IgD-negative memory B cell (primary cell): ENCODE measurements around the gene AGAP1. TPM values are rescaled to one million over a fixed set of nuclear protein-coding genes. Genes with fewer than 3 reads are reported as not detected.
A peak's percentile ranks its signal among the peaks of the same experiment; 100 is the strongest.

Source experiments
- H3K27ac Mint-ChIP-seq, 3 donors: one replicate each; pipeline ENCODE4 v1.8.0; 2020 to 2022; ENCODE audit warnings: mild to moderate bottlenecking in 3 of 3, mixed read lengths in 3 of 3, moderate library complexity in 1 of 3
- H3K27me3 Mint-ChIP-seq: one replicate; pipeline ENCODE4 v1.8.0; 2021; ENCODE audit warnings: mixed read lengths
- H3K36me3 Mint-ChIP-seq: one replicate; pipeline ENCODE4 v1.8.0; 2020; ENCODE audit warnings: mild to moderate bottlenecking, mixed read lengths
- H3K4me1 Mint-ChIP-seq, 3 donors: one replicate each; pipeline ENCODE4 v1.8.0; 2020 to 2022; ENCODE audit warnings: mixed read lengths in 3 of 3, mild to moderate bottlenecking in 1 of 3
- H3K4me3 Mint-ChIP-seq, 4 donors: one replicate each; pipeline ENCODE4 v1.8.0; 2020 to 2022; ENCODE audit warnings: mild to moderate bottlenecking in 4 of 4, mixed read lengths in 4 of 4, moderate library complexity in 3 of 4
- H3K9me3 Mint-ChIP-seq, 3 donors: one replicate each; pipeline ENCODE4 v1.8.0; 2020 to 2021; ENCODE audit warnings: mixed read lengths in 3 of 3, mild to moderate bottlenecking in 1 of 3
- polyA plus RNA-seq: library from polyadenylated mRNA; unstranded; fragments of 300-500 nt; fragmentation: Illumina TruSeq; gene quantifications from one replicate; pipeline ENCODE4 v1.2.3, GENCODE V29; 2021

The AGAP1 gene
- polyA plus RNA-seq, 1 donor from 2014 or later = not detected

DNA sequence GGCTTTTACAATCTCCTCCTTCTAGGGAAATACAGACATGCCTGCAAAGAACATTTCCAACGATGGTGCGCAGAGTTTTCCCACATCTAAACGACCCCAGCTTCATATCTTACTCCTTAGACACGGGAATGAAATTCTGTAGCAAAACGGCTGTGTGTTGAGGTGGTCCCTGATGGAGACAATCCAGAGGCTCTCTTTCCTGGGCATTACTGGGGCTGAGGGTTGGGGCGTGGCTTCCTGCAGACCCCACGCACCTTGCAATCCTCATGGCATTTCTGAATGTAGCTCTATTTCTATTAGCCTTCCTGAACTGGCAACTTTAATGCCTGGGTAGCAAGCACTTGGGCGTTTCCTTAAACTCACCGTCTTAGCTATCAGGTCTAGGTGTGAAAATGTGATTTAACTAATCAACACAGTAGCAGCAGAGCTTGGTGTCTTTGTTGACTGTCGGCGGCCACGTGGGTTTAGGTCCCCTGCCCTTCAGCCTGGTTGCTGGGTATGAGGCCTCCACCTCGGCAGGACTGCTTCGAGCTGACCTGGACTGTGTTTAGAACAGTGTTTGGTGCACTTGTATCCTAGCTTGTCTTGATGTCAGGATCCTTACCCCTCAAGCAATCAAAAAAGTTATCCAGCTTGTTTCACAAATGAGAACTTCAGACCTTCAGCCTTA, 431.5 kb downstream of the AGAP1 start:
- H3K27ac Mint-ChIP-seq = no peak overlapping the region
- H3K4me3 Mint-ChIP-seq = no peak overlapping the region
- H3K36me3 Mint-ChIP-seq = no peaks in the 10 kb centered on the region
- H3K4me1 Mint-ChIP-seq = no peaks in the 10 kb centered on the region
- H3K27me3 Mint-ChIP-seq = no peaks in the 10 kb centered on the region
- peaks cover 0 to 2% (median 0%) of the 10 kb centered on the region in 3 donors for H3K9me3 Mint-ChIP-seq

DNA sequence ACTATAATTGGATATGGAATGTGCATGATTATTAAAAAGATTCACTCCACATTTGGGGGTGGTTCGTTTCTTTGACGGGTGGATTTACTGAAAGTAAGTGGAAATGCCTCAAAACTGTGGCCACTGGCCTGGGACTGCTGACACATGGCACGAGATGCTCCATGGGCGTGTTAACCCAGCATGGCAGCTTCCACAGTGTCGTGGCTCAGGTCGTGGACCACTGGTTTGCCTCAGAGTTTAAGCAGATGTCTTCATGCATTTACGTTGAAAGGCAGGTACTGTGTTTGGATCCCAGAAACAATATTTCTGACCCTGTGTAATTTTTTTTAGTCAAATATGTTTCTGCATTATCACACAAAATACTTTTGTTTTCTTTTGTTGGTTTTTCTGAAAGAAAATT, 432.4 kb downstream of the AGAP1 start:
- H3K4me1 Mint-ChIP-seq = no peaks in the 10 kb centered on the region
- peaks cover 0 to 2% (median 0%) of the 10 kb centered on the region in 3 donors for H3K9me3 Mint-ChIP-seq
- H3K36me3 Mint-ChIP-seq = no peaks in the 10 kb centered on the region
- no peaks in the 10 kb centered on the region for H3K27me3 Mint-ChIP-seq
- no peak overlapping the region for H3K27ac Mint-ChIP-seq
- peak overlapping the region in 1 of 4 donors; percentile 47 for H3K4me3 Mint-ChIP-seq

DNA sequence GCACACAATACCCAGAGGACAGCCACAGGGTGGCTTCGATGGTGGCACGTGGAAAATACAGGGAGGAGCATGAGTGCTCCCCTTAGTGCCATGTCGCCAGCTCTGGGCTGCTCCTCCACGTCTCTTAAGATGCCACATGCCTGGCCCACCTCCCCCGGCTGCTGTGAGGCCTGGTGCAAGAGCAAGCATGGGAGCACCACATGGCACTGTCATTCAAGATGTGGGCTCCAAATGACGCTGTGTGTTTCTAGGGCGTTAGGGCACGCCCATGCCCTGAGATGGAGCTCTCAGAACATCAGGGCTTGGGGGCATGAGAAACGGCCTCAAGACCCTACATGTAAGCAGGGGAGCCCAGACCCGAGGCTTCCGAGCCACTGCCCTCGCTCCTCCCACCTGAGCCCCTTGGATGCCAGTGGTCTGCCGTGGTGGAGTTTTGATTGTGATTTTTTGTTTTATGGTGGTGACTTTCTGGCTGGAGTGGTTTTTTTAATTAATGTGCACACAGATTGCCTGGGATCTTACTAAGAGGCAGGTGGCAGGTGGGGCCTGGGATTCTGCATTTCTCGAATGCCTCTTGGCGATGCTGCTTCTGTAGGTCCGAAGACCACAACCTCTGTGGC, 435.0 kb downstream of the AGAP1 start:
- H3K9me3 Mint-ChIP-seq = peaks cover 0 to 2% (median 0%) of the 10 kb centered on the region in 3 donors
- peak overlapping the region in 1 of 4 donors; percentile 44 for H3K4me3 Mint-ChIP-seq
- H3K27me3 Mint-ChIP-seq = no peaks in the 10 kb centered on the region
- H3K36me3 Mint-ChIP-seq = no peaks in the 10 kb centered on the region
- no peaks in the 10 kb centered on the region for H3K4me1 Mint-ChIP-seq
- no peak overlapping the region for H3K27ac Mint-ChIP-seq

DNA sequence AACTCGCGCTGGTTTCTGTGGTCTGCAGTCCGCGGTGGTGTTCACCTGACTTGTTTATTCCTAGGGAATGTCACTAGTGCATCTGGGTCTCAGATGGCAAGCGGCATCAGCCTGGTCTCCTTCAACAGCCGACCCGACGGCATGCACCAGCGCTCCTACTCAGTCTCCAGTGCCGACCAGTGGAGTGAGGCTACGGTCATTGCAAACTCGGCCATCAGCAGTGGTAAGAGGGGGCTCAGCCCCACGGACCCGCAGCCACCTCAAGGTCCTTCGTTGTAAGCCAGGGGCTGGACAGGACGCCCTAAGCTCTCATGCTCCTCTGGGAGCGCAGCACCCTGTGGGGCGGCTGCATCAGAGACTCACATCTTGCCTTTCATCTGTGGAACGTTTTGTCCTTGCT, 436.9 kb downstream of the AGAP1 start:
- Mint-ChIP-seq H3K4me1 (no peaks in the 10 kb centered on the region), H3K9me3 (no peaks in the 10 kb centered on the region), H3K4me3 (no peak overlapping the region), H3K27me3 (no peaks in the 10 kb centered on the region), H3K36me3 (no peaks in the 10 kb centered on the region), H3K27ac (no peak overlapping the region)

DNA sequence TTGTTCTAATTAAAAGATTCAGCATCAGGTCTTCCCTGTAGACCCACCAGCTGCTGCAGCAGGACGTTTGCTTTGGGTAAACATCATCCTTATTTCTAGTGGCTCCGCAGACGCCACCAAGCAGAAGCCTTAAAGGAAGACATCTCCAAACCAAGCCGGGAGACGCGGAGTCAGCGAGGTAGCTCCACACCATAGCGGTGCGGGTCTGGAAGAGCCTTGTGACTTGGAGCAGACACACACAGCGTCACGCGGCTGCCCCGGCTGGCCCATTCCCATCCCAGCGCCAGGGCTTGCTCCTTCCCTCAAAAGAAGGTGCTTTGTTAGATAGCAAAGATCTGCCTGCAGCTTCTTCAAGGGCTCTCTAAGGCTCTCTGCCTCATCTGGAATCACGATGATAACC, 437.8 kb downstream of the AGAP1 start:
- H3K4me1 Mint-ChIP-seq = no peaks in the 10 kb centered on the region
- no peak overlapping the region for H3K4me3 Mint-ChIP-seq
- peaks cover 1 to 8% (median 4%) of the 10 kb centered on the region in 3 donors for H3K9me3 Mint-ChIP-seq
- no peaks in the 10 kb centered on the region for H3K27me3 Mint-ChIP-seq
- H3K36me3 Mint-ChIP-seq = no peaks in the 10 kb centered on the region
- no peak overlapping the region for H3K27ac Mint-ChIP-seq

DNA sequence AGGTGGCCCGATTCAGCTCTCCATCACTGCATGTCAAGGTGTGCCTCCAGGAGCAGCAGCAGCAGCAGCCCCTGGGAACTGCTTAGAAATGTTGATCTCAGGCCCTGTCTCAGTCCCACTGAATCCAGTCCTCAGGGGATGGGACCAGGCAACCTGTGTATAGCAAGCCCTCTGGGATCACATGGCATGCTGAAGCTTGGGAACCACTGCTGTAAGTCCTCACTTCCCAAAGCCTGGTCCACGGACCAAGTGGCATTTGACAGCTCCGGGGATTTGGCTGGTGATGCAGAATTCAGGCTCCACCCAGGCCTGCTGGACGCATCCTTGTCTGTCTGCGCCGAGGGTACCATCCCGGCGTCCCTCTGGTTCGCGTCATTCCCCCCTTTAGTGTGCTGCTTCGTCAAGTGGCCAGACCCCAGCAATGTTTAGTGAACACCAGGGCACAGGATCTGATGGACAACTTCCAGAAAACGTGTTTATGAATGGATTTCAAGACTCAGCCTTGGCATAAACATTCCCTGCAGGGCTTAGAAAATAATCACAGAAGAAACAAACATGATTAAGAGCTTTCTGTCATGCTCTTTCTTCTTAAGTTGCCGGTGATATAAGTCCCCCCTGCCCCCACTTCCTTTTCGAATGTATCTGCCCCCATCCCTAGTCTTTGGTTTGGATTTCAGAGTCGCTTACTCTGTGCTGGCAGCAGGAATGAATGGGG, 440.4 kb downstream of the AGAP1 start:
- Mint-ChIP-seq H3K27ac (no peak overlapping the region), H3K4me1 (no peaks in the 10 kb centered on the region), H3K27me3 (no peaks in the 10 kb centered on the region), H3K4me3 (no peak overlapping the region), H3K9me3 (peaks cover 3 to 15% (median 4%) of the 10 kb centered on the region in 3 donors), H3K36me3 (no peaks in the 10 kb centered on the region)

DNA sequence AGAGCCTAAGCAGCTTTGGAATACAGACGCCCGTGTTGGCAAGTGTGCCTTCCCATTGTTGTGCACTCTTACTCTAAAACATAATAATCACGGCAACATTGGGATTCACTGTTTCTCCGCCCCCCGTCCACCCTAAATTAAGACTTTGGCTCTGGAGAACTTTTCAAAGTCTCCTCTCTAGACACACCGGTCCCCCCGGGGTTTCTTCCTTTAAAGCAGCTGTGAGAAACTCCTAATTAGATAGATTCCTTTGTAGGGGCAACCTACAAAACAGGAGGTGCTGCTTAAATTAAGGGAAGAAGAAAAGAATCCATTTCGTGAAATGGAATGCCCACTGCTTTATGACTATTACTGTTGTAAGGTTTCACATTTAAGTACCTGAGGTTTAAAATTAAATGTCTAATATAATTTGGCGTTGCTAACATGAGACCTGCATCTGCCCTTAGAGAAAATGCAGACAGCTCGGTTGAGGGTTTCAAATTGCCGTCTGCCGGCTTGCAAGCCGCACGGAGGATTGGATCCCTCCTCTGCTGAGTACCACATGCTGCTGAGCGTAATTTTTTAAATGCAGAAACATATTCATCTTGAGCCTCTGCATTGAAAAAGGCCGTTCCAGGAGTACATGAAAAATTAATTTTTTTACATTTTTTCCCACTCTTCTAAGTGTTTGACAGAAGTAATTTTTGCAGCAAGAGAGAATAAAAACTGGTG, 441.1 kb downstream of the AGAP1 start:
- Mint-ChIP-seq H3K27ac (no peak overlapping the region), H3K9me3 (peaks cover 3 to 15% (median 4%) of the 10 kb centered on the region in 3 donors), H3K4me3 (no peak overlapping the region), H3K4me1 (no peaks in the 10 kb centered on the region), H3K27me3 (no peaks in the 10 kb centered on the region), H3K36me3 (no peaks in the 10 kb centered on the region)

DNA sequence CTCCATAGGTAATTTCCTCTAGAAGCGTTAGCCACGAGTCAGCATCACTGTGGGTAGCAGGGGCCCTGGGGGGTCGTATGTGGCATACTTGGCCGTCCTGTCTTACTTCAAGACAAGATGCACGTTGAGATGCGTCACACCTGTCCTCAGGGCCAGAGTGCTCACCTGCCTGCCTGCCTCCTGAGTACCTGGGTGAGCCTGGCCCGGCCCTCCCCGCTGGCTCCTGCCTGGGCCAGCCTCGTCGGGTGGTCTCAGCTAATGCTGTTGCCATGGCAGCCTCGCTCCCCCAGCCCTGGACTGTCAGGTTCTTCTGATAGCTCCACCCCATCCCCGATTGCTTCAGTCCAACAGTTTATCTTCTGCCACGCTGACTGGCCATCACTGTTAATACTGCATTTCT, 441.9 kb downstream of the AGAP1 start:
- Mint-ChIP-seq H3K9me3 (peaks cover 3 to 15% (median 4%) of the 10 kb centered on the region in 3 donors), H3K4me3 (no peak overlapping the region), H3K27ac (no peak overlapping the region), H3K27me3 (no peaks in the 10 kb centered on the region), H3K4me1 (no peaks in the 10 kb centered on the region), H3K36me3 (no peaks in the 10 kb centered on the region)

DNA sequence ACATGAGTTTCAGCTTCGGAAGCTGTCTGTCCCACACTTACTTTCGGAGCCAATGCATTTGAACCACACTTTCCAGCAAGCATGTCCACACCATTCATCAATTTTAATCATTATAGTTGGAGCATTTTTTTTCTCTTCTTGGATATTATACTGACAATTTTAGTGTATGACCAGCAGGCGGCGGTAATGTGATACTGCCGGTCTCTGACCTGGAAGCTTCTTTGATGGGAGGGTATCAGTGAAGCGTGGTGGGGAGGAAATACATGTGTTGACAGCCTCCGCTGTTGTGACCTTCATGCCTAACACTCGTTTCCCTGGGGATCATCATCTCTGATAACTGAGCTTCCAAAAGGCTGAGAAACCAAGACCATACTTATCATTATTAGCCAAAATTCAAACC, 442.6 kb downstream of the AGAP1 start:
- Mint-ChIP-seq H3K9me3 (peaks cover 3 to 15% (median 4%) of the 10 kb centered on the region in 3 donors), H3K36me3 (no peaks in the 10 kb centered on the region), H3K27ac (no peak overlapping the region), H3K4me1 (no peaks in the 10 kb centered on the region), H3K27me3 (no peaks in the 10 kb centered on the region), H3K4me3 (no peak overlapping the region)

DNA sequence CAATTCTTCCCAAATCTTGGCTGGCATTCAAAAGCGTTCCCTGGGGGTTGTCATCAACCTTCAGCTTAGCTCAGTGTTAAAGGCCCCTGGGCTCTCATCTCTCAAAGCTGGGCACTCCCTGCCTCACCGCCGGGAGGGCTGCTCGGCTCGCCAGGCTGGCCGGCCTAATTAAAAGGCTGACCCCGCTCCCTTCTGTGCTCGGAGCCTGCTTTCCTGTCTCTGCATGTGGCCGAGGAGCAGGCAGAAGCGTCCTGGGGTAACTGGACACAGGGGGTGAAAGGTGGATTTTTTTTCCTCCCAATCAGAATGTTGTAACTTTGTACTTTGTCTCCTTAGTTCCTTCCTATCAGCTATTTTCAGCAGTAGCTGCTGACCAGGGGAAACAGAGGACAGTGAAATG, 443.2 kb downstream of the AGAP1 start:
- Mint-ChIP-seq H3K4me3 (no peak overlapping the region), H3K27me3 (no peaks in the 10 kb centered on the region), H3K4me1 (no peaks in the 10 kb centered on the region), H3K36me3 (no peaks in the 10 kb centered on the region), H3K27ac (no peak overlapping the region), H3K9me3 (peaks cover 3 to 15% (median 4%) of the 10 kb centered on the region in 3 donors)

DNA sequence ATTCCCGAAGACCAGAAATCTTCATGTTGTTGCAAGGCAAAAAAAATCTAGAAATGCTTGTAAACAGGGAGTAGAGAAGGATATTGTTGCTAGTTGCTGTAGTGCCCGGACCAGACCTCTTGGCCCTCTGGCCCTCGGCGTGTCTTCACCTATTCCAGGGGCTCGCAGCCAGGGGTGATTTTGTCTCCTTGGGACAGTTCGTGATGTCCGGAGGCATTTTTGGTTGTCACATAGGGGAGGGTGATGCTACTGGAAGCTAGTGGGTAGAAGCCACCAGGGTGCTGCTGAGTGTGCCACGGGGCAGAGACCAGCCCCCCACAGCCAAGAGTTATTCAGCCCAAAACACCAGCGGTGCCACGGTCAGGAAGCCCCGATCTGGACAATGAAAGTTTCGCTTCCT, 443.7 kb downstream of the AGAP1 start:
- H3K27me3 Mint-ChIP-seq = no peaks in the 10 kb centered on the region
- no peaks in the 10 kb centered on the region for H3K4me1 Mint-ChIP-seq
- peaks cover 3 to 15% (median 4%) of the 10 kb centered on the region in 3 donors for H3K9me3 Mint-ChIP-seq
- H3K4me3 Mint-ChIP-seq = no peak overlapping the region
- no peak overlapping the region for H3K27ac Mint-ChIP-seq
- no peaks in the 10 kb centered on the region for H3K36me3 Mint-ChIP-seq

DNA sequence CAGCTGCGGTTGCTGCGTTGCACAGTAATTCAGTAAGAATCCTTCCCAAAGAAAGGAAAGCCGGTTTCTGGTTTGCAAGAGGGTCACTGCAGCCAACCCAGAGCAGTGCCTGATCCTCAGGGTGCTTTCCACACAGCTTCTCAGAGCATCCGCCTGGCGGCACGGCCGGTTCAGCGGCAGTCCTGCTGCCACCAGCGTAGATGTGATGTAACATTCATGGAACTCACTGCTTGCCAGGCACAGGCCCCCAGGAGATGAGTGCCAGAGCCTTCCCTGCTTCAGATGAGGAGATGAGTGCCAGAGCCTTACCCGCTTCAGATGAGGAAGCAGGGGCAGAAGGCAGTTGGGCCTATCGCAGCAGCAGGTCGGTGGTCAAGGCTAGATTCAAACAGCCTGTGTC, 444.1 kb downstream of the AGAP1 start:
- H3K9me3 Mint-ChIP-seq = peaks cover 3 to 15% (median 4%) of the 10 kb centered on the region in 3 donors
- no peak overlapping the region for H3K27ac Mint-ChIP-seq
- H3K27me3 Mint-ChIP-seq = no peaks in the 10 kb centered on the region
- H3K4me1 Mint-ChIP-seq = no peaks in the 10 kb centered on the region
- H3K4me3 Mint-ChIP-seq = no peak overlapping the region
- no peaks in the 10 kb centered on the region for H3K36me3 Mint-ChIP-seq

DNA sequence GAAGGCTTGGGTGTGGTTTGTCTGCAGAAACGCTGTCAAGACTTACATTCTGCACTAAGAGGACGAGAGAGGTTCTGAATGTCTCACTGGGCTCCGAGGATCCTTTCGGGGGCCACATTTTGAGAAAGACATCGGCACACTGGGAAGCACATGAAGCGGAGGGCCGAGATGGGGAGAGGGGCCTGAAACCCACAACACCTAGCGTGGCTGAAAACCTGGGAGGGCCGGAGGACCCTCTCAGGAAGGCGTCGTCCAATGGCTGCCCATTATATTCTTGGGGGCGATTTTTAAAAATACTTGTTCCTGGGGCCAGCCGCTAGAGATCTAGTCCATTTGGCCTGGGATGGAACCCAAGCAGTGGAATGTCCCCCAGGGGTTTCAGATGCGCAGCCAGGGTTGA, 444.8 kb downstream of the AGAP1 start:
- Mint-ChIP-seq H3K4me3 (no peak overlapping the region), H3K4me1 (no peaks in the 10 kb centered on the region), H3K9me3 (peaks cover 3 to 15% (median 4%) of the 10 kb centered on the region in 3 donors), H3K27ac (no peak overlapping the region), H3K27me3 (no peaks in the 10 kb centered on the region), H3K36me3 (no peaks in the 10 kb centered on the region)

DNA sequence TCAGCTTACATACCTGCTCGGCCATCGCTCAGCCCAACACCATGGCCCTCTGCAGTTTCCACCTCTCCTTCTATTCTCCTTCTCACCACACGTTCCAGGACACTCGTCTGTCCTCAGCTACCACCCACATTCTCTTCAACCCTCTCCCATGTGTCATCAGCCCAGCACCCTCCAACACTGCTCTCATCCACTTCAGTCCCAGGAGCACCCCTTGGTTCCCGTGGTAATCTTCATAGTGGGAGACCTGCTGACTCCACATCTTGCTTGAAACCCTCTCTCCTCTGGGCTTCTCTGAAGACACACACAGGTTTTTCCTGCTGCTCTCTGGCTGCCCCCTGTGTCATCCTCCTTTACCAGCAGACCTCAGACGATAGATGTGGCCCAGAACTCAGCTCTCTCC, 445.6 kb downstream of the AGAP1 start:
- H3K36me3 Mint-ChIP-seq = no peaks in the 10 kb centered on the region
- no peaks in the 10 kb centered on the region for H3K27me3 Mint-ChIP-seq
- H3K4me1 Mint-ChIP-seq = no peaks in the 10 kb centered on the region
- no peak overlapping the region for H3K4me3 Mint-ChIP-seq
- no peak overlapping the region for H3K27ac Mint-ChIP-seq
- H3K9me3 Mint-ChIP-seq = peaks cover 3 to 15% (median 4%) of the 10 kb centered on the region in 3 donors

DNA sequence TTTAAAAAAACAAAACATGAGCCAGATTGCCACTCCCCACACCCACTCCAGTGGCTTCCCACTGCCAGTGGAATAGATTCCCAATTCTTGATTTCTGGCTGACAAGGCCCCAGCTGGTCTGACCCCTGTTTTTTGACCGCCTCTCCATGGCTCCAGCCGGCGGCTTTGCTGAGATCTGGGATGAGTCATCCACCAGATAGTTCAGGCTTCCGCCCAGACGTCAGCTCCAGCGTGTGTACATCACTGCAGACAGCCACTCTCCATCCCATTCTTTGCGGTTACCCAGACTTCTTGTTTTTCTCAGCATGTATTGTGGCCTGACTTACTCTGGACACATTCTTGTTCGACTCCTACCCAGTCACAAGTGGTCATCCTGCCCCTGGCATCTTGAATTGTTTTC, 446.5 kb downstream of the AGAP1 start:
- Mint-ChIP-seq H3K27ac (no peak overlapping the region), H3K4me3 (no peak overlapping the region), H3K27me3 (no peaks in the 10 kb centered on the region), H3K4me1 (no peaks in the 10 kb centered on the region), H3K36me3 (no peaks in the 10 kb centered on the region), H3K9me3 (peaks cover 3 to 15% (median 4%) of the 10 kb centered on the region in 3 donors)
